ENCODE measurements around the gene SH2D4B. TPM values are rescaled to one million over a fixed set of nuclear protein-coding genes. Genes with fewer than 3 reads are reported as not detected.
A peak's percentile ranks its signal among the peaks of the same experiment; 100 is the strongest.

SH2D4B gene
- total RNA-seq, 1 donor from 2014 or later = not detected

- DNase-seq (ENCODE audit: low read depth, low spot score) = no peak
Observed at GRCh38 chr10:80589726-80590373, 52.1 kb downstream of the SH2D4B start.

GRCh38 chr10:80590585-80591125, 53.0 kb downstream of the SH2D4B start:
- no peak for DNase-seq (ENCODE audit: low read depth, low spot score)

DNA sequence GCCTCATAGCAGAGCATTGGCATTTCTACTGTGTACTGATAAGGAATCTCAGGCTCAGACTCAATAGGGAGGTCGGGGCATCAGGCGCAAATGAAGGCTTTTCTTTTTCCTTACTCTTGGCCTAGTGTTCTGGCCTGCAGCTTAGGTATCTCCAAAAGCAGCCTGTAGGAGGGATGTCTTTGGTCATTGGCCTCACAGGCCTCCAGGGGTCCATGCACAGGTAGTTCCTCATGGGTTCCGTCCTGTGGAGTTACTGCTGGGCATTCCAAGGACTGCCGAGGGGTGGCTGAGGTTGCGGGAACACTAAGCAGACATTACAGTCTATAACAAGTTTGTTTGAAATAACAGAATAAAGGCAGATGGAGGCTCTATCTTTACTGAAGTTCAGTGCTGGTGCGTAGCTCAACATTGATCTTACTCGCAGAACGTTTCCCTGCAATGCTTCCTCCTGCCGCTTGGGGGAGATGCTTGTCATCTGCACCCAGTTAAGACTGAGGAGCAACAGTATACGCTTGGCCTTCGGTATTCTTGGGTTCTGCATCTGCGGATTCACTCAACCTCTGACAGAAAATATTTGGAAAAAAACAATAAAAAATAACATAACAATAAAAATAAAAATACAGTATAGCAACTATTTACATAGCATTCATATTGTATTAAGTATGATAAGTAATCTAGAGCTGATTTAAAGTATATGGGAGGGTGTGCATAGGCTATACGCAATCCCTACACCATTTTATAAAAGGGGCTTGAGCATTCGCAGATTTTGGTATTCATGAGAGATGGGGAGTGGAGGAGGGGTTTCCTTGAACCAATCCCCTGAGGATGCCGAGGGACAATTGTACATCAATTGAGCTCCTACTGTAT, 58.9 kb downstream of the SH2D4B start:
- peak; percentile 13 for DNase-seq (ENCODE audit: low read depth, low spot score)

DNA sequence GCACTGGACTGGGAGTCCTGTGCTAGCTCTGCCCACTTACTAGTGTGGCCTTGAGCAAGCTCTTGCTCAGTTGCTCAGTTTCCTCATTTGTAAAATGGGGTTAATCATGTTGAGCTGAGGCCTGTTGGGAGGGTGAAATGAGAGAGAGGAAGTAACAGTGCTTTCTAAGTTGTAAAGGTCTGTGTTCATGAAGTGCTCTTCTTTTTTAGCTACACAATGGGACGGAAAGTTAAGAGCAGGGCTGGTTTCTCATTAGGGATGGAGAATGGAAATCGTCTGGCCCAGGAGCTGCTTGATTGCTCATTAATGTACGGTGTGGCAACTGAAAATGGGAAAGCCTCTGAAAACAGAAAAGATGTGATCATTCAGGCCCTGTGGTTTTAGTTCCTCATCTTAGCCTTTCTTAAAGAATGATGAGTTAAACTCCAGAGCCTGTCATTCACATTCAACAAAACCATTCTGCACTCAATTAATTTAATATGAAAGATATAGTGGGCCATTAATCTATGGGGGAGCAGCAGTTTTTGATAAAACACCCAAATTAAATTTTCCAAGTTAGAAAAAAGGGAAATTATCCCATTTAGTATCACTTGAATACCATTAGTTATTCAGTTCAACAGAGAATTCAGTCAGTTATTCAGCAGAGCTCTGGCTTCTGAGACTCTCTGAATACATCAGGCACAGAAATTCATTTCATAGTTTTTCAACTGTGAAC, 60.5 kb downstream of the SH2D4B start:
- DNase-seq (ENCODE audit: low read depth, low spot score) = no peak

DNA sequence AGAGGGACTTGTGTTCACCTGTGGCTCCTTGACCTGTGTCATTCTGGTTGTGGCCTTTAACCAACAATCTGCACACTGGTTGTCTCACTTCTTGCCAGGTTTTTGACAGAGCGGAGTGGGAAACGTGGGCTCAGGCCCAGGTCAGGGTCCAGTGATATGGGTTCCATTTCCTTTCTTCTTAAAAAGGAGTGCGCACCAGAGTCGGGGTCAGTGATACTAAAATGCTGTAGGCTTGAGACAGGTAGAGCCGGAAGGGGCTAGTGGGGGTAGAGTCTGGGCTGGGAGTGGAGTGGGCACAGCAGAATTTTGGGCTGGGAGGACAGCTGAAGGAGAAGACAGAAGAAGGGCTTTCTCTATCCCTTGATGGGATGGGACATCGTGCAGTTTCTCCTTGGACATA, 61.2 kb downstream of the SH2D4B start:
- no peak for DNase-seq (ENCODE audit: low read depth, low spot score)

- DNase-seq (ENCODE audit: low read depth, low spot score) = peak; percentile 11
Observed at GRCh38 chr10:80599424-80599847, 61.7 kb downstream of the SH2D4B start.

- no peak for DNase-seq (ENCODE audit: low read depth, low spot score)
Observed at GRCh38 chr10:80600256-80600655, 62.6 kb downstream of the SH2D4B start.

DNA sequence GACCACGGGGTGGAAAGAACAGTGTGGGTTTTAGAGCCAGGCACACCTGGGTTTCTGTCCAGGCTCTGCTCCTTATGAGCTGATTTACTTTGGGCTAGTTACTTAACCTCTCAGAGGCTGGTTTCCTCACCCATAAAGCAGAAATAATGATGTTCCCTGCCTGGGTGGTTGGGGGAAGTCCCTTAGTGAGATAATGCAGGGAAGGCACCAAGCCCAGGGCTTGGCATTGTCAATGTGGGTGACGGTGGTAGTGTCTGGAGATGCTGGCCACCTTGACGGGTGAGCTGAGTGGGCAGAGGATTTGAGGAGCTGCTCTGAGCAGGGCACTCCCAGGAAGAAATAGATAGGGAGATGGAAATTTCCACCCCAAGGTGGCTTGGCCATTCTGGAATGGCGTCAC, 65.2 kb downstream of the SH2D4B start:
- no peak for DNase-seq (ENCODE audit: low read depth, low spot score)

DNA sequence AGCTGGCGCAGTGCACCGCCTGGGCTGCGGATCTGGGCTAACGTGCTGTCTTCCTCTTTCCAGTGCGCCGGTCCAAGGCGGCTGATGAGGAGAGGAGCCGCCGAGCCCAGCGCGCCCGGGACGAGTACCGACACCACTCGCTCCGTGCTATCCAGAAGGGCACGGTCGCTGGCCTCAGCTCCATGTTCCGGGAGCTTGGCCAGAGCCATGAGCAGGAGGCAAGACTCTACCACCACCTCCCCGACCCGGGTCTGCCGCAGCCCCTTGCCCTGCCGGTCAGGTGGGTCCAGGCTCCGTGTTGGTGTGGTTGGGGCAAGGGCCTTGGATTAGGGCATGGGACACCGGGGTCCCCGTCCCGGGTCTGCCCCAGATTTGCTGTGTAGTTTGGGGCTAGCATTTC, 65.8 kb downstream of the SH2D4B start:
- no peak for DNase-seq (ENCODE audit: low read depth, low spot score)

DNA sequence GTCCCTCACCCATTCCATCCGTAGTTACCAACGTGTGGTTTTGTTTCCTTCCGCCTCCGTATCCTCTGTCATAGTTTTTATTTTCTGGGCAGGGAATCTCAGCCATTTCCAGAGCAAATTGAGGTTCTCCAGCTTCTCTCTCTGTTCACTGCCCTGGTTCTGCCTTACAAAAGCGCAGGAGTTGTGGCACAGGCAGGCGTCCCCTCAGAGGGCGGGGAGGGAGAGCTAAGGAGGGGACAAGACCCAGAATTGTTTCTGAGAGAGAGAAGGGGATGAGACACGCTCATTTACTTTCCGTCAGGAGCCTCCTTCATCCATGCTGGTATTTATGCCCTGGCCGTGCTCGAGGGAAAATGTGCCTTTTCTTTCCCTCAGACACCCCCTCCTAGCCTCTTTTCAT, 71.0 kb downstream of the SH2D4B start:
- no peak for DNase-seq (ENCODE audit: low read depth, low spot score)

DNA sequence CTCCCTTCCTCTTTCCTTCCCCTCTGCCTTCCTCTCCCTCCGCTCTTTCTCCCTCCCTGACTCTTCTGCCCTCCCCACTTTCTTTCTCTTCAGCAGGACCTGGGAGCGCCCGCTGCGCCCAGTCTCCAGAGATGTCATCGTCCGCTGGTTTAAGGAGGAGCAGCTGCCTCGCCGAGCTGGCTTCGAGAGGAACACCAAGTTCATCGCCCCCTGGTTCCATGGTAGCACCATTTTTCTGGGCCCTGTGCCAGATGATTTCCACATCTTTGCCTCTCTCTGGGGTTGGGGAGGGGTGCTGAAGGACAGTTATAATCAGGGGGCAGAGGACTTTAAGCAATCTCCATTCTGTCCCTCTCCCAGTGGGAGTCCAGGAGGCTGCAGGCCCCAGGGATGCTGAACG, 71.6 kb downstream of the SH2D4B start:
- DNase-seq (ENCODE audit: low read depth, low spot score) = no peak

- DNase-seq (ENCODE audit: low read depth, low spot score) = no peak
Observed at GRCh38 chr10:80611481-80612185, 73.9 kb downstream of the SH2D4B start.

GRCh38 chr10:80612261-80612660, 74.6 kb downstream of the SH2D4B start:
- DNase-seq (ENCODE audit: low read depth, low spot score) = no peak

- no peak for DNase-seq (ENCODE audit: low read depth, low spot score)
Observed at GRCh38 chr10:80613466-80614170, 75.9 kb downstream of the SH2D4B start.

DNA sequence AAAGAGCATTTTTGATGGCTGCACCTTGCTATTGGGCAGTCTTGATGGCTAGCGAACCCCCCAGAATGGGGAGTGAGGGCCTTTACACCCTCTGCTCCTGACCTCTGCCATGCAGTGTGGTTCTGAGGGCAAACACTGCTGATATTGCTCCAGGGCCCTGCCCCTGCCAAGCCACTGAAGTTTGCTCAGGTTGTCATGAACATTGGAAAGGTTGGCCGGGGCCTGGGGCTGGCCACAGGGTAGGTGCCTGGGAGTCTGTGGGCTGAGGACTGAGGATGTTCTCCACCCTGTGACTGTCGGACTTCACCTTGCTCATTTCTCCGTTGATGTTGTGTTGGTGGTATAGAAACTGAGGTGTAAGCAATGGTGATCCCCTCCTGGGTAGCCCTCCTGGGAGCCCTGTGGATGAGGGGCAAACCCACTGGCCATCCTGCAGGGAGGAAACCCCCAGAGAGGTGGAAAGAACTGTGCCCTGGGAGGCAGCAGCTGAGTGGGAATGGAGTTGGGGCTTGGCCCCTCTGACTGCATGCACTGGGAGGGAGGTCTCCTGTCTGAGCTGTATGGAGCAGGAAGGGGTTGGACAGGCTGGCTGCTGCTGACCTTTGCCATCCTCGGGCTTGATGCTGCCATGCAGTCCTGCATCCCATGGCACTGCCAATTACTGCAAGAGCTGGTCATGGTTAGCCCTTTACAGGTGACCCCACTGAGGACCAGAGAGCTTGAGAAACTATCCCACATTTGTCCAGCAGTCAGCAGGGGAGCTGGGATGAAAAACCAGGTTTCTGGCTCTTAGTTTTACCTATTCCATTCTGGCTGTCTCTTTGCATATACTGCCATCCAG, 77.1 kb downstream of the SH2D4B start:
- no peak for DNase-seq (ENCODE audit: low read depth, low spot score)

GRCh38 chr10:80617807-80618206, 80.1 kb downstream of the SH2D4B start:
- no peak for DNase-seq (ENCODE audit: low read depth, low spot score)

GRCh38 chr10:80619036-80619435, 81.3 kb downstream of the SH2D4B start:
- no peak for DNase-seq (ENCODE audit: low read depth, low spot score)

GRCh38 chr10:80622153-80622552, 84.5 kb downstream of the SH2D4B start:
- no peak for DNase-seq (ENCODE audit: low read depth, low spot score)

DNA sequence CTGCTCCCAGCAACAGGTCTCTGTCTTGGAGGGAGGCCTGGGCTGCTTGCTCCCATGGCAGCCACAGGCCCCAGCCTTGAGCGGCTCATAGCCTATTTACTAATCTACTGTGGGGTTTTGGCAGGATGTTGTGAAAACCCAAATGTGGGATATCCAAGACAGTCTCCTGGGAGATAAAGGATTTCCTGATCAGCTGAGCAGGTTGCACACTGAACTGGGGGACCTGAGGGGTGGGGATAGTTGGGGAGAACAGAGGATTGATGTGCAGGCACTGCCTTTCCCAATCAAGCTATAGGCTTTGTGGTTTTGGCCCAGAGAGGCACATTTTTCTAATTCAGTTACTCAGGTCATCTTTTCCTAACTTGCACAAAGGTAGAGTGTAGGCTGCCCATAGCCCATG, 92.6 kb downstream of the SH2D4B start:
- DNase-seq (ENCODE audit: low read depth, low spot score) = no peak

GRCh38 chr10:80632742-80633141, 95.0 kb downstream of the SH2D4B start:
- DNase-seq (ENCODE audit: low read depth, low spot score) = no peak
